OCI-LY7 (cell line): ENCODE data around the gene KDELR1. TPM values are rescaled to one million over a fixed set of nuclear protein-coding genes. Genes with fewer than 3 reads are reported as not detected.

ENCODE experiments used
- BruUV-seq: library from RNA; stranded (reverse); fragments of 400-500 nt; replicated peaks from 2 replicates; lab custom pipeline; 2021; lab: Mats Ljungman, UMichigan
- CTCF ChIA-PET: fragments of 300-600 bp; sonication (Branson Sonifier 250); formaldehyde crosslinking; loops from one replicate; lab custom pipeline; 2022; ENCODE audit warnings: antibody characterized with exemption; ENCODE audit not compliant: unreplicated experiment; lab: Charles Lee
- POLR2A ChIA-PET: fragments of 300-600 bp; sonication (Branson Sonifier 250); formaldehyde crosslinking; loops from one replicate; lab custom pipeline; 2022; ENCODE audit warnings: antibody characterized with exemption; lab: Charles Lee
- DNase-seq: peaks from one replicate; pipeline ENCODE4 v3.0.0-alpha.2; 2015; ENCODE audit warnings: low spot score
- H2AFZ ChIP-seq: fragments of 200-600 bp; sonication (generic), shearing (Covaris generic); 2 replicates; pipeline ENCODE4 v1.6.1; 2014; ENCODE audit warnings: mild to moderate bottlenecking, antibody characterized with exemption, low read length, moderate library complexity
- H3K27ac ChIP-seq: fragments of 200-600 bp; sonication (generic); 2 replicates; pipeline ENCODE4 v1.5.1; 2014; ENCODE audit warnings: mixed run types, low read depth, mild to moderate bottlenecking, moderate library complexity, low read length, inconsistent platforms; ENCODE audit not compliant: poor library complexity, severe bottlenecking
- H3K36me3 ChIP-seq: fragments of 200-600 bp; sonication (generic); 2 replicates; pipeline ENCODE4 v1.6.1; 2014; ENCODE audit warnings: mild to moderate bottlenecking, antibody characterized with exemption, low read length, moderate library complexity, mixed read lengths; ENCODE audit not compliant: insufficient read depth
- H3K4me1 ChIP-seq: fragments of 200-600 bp; sonication (generic); 2 replicates; pipeline ENCODE4 v1.5.1; 2014; ENCODE audit warnings: mild to moderate bottlenecking, low read length; ENCODE audit not compliant: insufficient read depth, poor library complexity, severe bottlenecking
- H3K4me2 ChIP-seq: fragments of 200-600 bp; sonication (generic); 2 replicates; pipeline ENCODE4 v1.6.1; 2014; ENCODE audit warnings: mild to moderate bottlenecking, low read length
- H3K4me3 ChIP-seq: fragments of 200-600 bp; sonication (generic); 2 replicates; pipeline ENCODE4 v1.5.1; 2014; ENCODE audit warnings: mild to moderate bottlenecking, low read depth, low read length; ENCODE audit not compliant: poor library complexity, severe bottlenecking
- H3K79me2 ChIP-seq: fragments of 200-600 bp; sonication (generic); 2 replicates; pipeline ENCODE4 v1.6.1; 2016; ENCODE audit warnings: low read depth, mild to moderate bottlenecking, low read length, moderate library complexity, mixed read lengths; ENCODE audit not compliant: insufficient read depth
- H3K9me2 ChIP-seq: fragments of 200-600 bp; sonication (generic); 2 replicates; pipeline ENCODE4 v1.6.1; 2016; ENCODE audit warnings: mild to moderate bottlenecking, low read length, mixed read lengths; ENCODE audit not compliant: insufficient read depth
- H3K9me3 ChIP-seq: fragments of 200-600 bp; sonication (generic); 2 replicates; pipeline ENCODE4 v1.6.1; 2014; ENCODE audit warnings: mild to moderate bottlenecking, mixed run types, low read length, mixed read lengths
- H4K20me1 ChIP-seq: fragments of 200-600 bp; sonication (generic); 2 replicates; pipeline ENCODE4 v1.6.1; 2014; ENCODE audit warnings: mild to moderate bottlenecking, antibody characterized with exemption, low read length, moderate library complexity, mixed read lengths; ENCODE audit not compliant: insufficient read depth
- CTCF ChIP-seq: fragments of 200-600 bp; sonication (generic); conservative IDR thresholded peaks from 2 replicates; pipeline ENCODE4 v1.5.1; 2014; ENCODE audit warnings: mild to moderate bottlenecking, antibody characterized with exemption, low read length, moderate library complexity, mixed read lengths
- EZH2phosphoT487 ChIP-seq: fragments of 200-600 bp; sonication (generic); IDR thresholded peaks from 2 replicates; pipeline ENCODE4 v1.6.1; 2018; ENCODE audit warnings: low read depth, borderline replicate concordance, mild to moderate bottlenecking, mixed run types, antibody characterized with exemption, low read length, moderate library complexity, mixed read lengths
- intact Hi-C: fragments of 100-400 bp; cut with micrococcal nuclease; formaldehyde crosslinking; loops from one replicate; pipeline ENCODE4 v1.10.0; 2022; ENCODE audit not compliant: unreplicated experiment
- total RNA-seq, 2 experiments: library from RNA; depleted of rRNA in 1 of 2; stranded (reverse); fragments of >200 nt in 1 of 2; shearing (Covaris generic) in 1 of 2; gene quantifications; 2 replicates each; pipeline ENCODE4 v1.2.3, GENCODE V29; 2014 to 2022

Gene KDELR1
- total RNA-seq, 2 experiments from 2014 or later, result 38.8 to 63.8 TPM

- Histone ChIP-seq H3K36me3 (no peaks in the 10 kb centered on the region), H3K4me2 (peak overlapping the region; percentile 63), H3K9me2 (no peaks in the 10 kb centered on the region), H4K20me1 (no peaks in the 10 kb centered on the region), H3K27ac (no peak overlapping the region), H3K79me2 (no peaks in the 10 kb centered on the region), H3K4me1 (peaks cover 7% of the 10 kb centered on the region), H2AFZ (peak overlapping the region; percentile 87), H3K9me3 (no peaks in the 10 kb centered on the region), H3K4me3 (peak overlapping the region; percentile 9)
- ChIA-PET CTCF (no interaction called here), POLR2A (no interaction called here)
- intact Hi-C loops, result no loop called here
- peak; percentile 34 for DNase-seq
- no peak for TF ChIP-seq EZH2phosphoT487
- no peak for TF ChIP-seq CTCF
- BruUV-seq, result no TSS peak
Measured at GRCh38 chr19:48424694-48425219, 33.4 kb upstream of the KDELR1 start.

- no peak overlapping the region for H3K4me3 ChIP-seq
- no peaks in the 10 kb centered on the region for H3K9me3 ChIP-seq
- intact Hi-C loops, result no loop called here
- no peaks in the 10 kb centered on the region for H3K79me2 ChIP-seq
- CTCF ChIA-PET, result no interaction called here
- H3K27ac ChIP-seq, result no peak overlapping the region
- DNase-seq, result no peak
- TF ChIP-seq EZH2phosphoT487 (no peak), CTCF (no peak)
- no TSS peak for BruUV-seq
- no peaks in the 10 kb centered on the region for H4K20me1 ChIP-seq
- H3K4me1 ChIP-seq, result peaks cover 7% of the 10 kb centered on the region
- H3K9me2 ChIP-seq, result no peaks in the 10 kb centered on the region
- no peaks in the 10 kb centered on the region for H3K36me3 ChIP-seq
- H2AFZ ChIP-seq, result no peak overlapping the region
- H3K4me2 ChIP-seq, result no peak overlapping the region
- POLR2A ChIA-PET, result no interaction called here
Measured at GRCh38 chr19:48421548-48421947, 30.2 kb upstream of the KDELR1 start.

- BruUV-seq, result no TSS peak
- H3K4me3 ChIP-seq, result no peak overlapping the region
- CTCF ChIA-PET, result no interaction called here
- H2AFZ ChIP-seq, result no peak overlapping the region
- POLR2A ChIA-PET, result no interaction called here
- no peak overlapping the region; the same call in 1 of the 2 replicates for H3K4me2 ChIP-seq
- H3K4me1 ChIP-seq, result peaks cover under 1% of the 10 kb centered on the region
- H3K36me3 ChIP-seq, result no peaks in the 10 kb centered on the region
- DNase-seq, result peak; percentile 53
- no peaks in the 10 kb centered on the region for H3K9me2 ChIP-seq
- no peaks in the 10 kb centered on the region for H3K9me3 ChIP-seq
- no peaks in the 10 kb centered on the region for H4K20me1 ChIP-seq
- no peak overlapping the region for H3K27ac ChIP-seq
- no peaks in the 10 kb centered on the region for H3K79me2 ChIP-seq
- TF ChIP-seq CTCF (no peak), EZH2phosphoT487 (no peak)
- intact Hi-C loops, result no loop called here
Measured at GRCh38 chr19:48419158-48419920, 28.0 kb upstream of the KDELR1 start.
